GM18505 (cell line): ENCODE results near the gene PLXDC1.

Experiments
- ATAC-seq: cut with Tn5 transposase; IDR thresholded peaks from one replicate; pipeline ENCODE4 v1.9.1; 2021; ENCODE audit not compliant: unreplicated experiment
- POLR2A ChIP-seq: IDR thresholded peaks from 4 replicates; pipeline ENCODE4 v1.6.1; 2011; ENCODE audit warnings: borderline replicate concordance; ENCODE audit not compliant: insufficient read depth, insufficient read length; ENCODE audit errors: extremely low read depth

PLXDC1 gene

DNA sequence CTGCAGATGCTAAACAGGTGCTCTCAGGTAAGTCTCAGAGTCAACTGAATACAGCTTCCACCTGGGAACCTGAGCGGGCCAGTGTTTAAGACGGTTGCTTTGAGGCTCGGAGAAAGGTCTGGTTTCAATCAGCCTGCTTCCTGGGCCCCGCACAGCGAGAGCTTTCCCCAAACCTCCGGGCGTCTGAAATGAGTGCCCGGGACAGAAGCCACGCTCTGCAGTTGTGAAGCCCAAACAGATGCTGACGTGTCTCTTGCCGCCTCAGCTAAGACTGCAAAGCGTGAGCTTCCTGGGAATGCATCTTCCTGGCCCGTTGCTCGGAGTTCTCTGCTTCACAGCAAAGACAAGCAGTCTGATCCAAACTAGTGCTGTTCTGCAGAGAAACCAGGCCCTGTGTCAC, 36.7 kb downstream of the PLXDC1 start:
- no peak for ATAC-seq
- no peak for TF ChIP-seq POLR2A

DNA sequence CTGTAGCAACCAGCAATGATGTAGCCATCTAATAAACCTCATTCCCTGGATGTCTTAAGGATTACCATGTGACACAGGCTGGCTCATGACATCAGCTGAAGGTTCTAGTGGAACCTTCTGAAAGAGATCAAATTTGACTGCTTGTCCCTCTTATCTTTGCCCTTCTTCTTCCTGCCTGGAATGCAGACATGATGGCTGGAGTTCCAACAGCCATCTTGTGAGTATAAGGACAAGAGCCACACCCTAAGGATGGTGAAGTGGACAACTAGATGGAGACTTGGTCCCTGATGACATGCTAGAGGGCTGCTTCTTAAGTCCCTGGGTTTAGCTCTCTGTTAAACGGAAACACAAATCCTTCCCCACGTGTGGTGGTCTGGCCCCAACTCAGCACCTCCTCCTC, 37.6 kb downstream of the PLXDC1 start:
- TF ChIP-seq POLR2A, result no peak
- ATAC-seq, result no peak

DNA sequence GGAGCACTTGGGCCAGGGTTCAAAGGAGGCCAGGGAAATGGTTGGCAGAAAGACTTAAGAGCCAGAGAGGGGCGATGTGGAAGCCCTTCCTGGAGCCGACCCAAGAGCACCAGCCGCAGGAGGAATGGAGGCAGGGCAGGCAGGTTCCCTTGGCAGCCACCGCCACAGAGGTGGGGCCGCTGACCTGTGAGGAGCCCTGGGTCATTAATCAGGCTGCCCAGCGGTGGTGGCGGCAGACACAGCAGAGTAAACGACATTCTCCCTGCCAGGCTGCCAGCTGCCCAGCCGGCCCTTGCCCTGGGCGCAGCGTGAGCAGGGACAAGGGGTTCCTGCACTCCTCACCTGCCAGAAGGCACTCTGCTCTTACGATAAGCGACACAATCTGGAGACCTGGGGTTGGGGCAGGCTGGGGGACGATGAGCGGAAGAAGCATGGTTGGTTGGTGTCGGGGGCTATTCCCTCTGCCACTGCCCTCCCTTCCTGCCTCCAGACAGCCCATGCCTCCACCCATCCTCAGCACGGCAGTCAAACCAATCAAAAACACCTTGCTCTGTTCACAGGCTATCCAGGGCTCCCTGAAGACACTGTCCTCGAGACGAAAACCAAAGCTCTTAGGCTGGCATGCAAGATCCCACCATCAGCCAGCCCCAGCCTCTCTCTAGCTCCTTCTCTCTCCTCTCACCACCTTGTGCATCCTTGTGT, 40.9 kb downstream of the PLXDC1 start:
- no peak for TF ChIP-seq POLR2A
- no peak for ATAC-seq

DNA sequence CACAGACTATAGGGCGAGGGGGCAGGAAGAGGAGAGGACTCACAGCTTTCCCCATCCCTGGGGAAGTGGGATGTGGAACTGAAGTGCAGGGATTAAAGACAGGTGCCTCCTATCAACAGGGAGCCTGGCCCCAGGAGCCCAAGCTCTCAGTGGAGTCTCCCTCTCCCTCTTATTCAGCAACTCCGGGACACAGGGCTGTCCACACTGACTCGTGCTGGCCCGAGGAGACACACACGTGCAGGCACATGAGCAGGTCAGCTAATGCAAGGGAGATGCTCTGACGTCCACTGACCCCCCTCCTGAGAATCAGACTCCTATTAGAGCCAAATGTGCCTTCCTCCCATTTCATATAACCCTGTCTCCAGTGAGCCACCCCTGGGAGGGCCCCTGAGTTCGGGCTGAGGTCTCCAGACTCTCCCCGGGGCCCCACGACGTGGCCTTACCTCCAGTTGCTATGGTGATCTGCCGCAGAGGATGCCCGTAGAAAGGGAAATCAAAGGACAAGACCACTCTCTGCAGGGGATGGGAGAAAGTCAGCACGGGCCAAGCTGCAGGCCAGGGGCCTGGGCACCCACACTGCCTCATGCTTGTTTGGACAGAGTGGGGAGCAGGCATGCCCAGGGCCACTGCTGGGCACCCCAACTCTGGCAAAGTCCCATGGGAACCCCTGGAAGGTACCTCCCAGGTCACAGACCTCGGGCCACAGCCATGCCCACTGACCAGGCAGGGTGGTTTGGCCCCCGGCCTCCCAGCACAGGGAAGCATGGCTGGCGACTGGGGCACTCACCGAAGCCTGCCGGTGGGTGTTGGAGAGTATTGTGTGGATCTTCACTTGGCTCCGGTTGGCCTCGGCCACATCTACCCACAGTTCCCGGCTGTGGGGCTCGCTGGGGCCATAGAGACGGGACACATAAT, 42.7 kb downstream of the PLXDC1 start:
- TF ChIP-seq POLR2A, result no peak
- ATAC-seq, result no peak

DNA sequence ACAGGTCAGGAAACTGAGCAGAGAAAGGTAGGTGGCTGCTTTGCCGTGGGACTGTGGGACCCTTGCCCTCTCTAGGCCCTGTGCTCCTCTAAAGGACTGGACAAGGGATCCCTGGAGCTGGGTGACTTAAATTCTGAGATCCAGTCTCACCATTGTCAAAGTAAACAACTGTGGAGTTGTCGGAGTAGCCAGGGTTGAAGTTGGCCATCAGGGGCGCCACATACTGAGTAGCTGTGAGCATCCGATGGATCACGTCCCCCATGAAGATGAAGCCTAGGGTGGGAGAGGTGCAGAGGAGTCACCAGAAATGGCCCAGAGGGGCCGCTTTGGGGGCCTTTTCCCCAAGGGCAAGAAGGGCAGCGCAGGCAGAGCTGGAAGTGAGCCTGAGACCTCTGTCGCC, 43.5 kb downstream of the PLXDC1 start:
- TF ChIP-seq POLR2A, result no peak
- ATAC-seq, result no peak

DNA sequence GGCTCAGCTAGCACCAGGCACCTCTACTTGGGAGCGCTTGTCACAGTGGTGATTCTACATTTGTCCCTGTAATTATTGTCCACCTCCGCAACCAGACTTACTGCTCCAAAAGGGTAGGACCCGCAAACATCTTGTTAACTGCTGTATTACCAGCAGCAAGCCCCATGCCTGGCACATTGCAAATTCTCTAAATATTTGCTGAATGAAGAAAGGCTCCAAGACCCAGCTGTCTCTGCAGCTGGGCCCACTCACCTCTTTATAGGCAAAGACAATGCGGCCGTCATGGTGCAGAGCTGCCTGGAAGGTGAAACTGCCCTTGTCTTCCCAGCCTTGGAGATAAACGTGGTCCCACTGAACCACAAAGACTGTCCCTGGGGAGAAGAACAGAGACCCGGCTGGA, 44.3 kb downstream of the PLXDC1 start:
- no peak for ATAC-seq

DNA sequence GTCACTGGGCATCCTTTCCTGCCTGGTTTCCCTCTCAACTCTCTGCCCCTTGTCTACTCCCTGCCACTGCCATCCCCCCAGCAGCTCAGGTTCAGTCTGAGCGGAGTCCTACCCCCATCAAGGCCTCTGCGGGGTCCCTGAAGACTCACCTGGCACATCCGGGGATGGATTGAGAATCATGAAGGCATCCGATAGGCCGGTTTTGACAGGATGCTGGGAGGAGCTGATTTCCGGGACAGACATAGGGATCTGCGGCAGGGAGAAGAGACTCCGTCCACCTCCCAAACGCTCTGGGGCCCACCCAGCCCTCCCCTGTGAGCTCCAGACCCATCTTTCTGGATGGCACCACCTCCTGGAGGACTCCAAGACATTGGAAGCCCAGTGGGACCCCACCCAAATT, 45.7 kb downstream of the PLXDC1 start:
- TF ChIP-seq POLR2A, result no peak
- no peak for ATAC-seq

More for the DNA sequence above, 44.3 kb downstream of the PLXDC1 start:
- TF ChIP-seq POLR2A, result no peak

DNA sequence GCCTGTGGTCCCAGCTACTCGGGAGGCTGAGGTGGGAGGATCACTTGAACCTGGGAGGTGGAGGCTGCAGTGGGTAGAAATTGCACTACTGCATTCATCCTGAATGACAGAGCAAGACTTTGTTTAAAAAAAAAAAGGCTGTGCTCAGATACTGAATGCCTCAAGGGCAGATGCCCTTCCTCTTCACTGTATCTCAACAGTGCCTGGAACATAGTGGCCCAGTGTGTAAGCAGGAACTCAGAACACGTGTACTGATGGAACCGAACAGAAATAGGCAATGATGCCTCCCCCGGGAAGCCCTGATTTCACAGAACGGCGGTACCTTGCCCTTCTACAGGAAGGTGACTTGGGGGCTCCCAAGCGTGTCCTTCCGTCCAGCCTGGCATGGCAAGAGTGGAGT, 46.8 kb downstream of the PLXDC1 start:
- ATAC-seq, result no peak
- TF ChIP-seq POLR2A, result no peak

DNA sequence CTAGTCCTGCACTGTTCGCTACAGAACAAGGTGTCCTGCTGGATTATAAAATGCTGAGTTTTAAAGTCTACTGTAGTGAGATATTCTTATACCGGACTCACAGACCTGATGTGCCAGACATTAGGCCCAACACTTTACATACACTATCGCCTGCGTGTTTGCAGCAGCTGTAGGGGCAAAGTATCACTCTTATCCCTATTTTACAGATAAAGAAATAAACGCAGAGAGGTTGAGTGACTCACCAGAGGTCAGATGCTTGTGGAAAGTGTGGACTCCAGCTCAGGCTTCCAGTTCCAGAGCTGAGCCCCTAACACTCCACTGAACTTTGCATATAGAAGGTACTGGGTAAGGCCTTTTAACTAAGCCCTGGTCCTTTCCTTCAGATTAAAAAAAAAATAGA, 47.4 kb downstream of the PLXDC1 start:
- TF ChIP-seq POLR2A, result no peak
- no peak for ATAC-seq

DNA sequence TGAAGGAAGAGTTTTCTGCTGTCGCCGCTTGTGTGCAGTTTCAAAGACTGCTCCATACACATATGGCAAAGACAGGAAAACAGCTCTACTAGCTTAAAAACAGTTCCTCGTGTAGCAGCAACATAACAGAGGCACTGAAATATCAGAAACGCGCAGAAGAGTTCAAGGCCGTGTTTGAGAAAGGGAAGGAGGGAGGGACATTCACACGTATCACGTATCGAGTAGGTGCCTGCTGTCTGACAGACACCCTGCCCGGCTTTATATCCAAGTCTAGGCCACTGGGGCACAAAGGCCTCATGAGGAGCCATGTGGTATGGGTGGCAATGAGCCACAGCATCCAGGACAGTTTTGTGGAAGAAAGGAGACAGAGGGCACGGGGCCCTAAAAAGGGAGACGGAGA, 50.3 kb downstream of the PLXDC1 start:
- ATAC-seq, result no peak
- no peak for TF ChIP-seq POLR2A

DNA sequence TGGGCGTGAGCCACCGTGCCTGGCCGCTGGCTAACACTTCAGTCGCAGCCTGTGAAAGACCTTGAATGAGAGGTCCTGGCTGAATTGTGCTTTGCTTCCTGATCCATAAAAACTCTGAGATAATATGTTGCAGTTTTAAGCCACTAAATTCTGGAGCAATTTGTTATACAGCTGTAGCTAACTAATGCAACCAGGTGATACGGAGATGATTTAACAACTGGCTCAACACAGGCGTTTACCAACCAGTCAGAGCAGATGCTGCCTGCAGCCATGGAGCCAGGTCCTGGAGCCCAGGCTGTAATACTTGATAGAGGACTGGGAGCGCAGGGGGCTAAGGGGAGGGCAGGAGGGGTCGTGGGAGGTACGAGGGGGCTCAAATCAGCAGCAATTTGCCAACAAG, 50.9 kb downstream of the PLXDC1 start:
- no peak for TF ChIP-seq POLR2A
- ATAC-seq, result no peak

DNA sequence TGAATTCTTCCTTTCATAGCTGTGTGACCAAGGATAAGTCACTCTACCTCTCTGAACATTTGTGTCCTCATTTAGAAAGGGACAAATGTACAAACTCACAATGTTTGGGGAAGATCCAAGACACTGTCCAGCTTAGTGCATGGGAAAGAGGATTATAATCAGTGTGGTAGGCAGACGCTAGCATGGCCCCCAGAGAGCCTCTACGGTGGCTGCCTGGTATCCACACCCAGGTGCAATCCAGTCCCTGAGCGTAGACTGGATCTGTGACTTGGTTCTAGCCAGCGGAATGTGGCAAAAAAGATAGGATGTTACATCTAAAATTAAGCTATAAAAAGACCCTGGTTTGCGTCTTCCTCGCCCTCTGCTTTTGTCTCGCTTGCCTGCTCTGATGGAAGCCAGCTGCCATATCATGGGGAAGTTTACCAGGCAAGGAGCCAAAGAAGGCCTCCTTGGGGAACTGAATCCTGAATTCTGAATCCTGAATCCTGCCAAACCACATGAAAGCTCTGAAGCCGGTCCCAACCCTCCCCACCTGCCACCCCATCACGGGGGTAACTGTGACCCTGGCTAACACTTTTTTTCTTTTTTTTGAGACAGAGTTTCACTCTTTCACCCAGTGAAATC, 51.7 kb downstream of the PLXDC1 start:
- TF ChIP-seq POLR2A, result no peak
- no peak for ATAC-seq

DNA sequence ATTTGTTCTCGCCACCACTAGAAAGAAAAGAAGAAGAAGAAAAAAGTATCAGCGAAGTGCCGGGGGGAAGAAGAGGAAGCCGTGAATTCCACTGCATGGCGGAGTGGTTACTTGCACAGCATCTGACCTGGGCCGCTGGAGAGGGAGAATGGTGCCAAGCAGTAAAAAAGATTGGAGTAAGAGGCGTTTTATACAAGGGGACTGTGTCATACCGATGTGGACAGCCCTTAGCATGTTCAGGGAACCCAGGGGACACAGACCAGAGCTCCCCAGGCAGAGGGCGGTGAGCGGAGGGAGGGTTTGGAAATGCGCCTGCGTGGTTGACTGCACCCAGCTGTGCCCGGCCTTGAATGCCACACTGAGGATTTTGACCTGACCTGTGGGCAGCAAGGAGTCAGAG, 52.8 kb downstream of the PLXDC1 start:
- ATAC-seq, result no peak
- no peak for TF ChIP-seq POLR2A
